Cardiac fibroblast (primary cell): ENCODE results near the gene COX7B.
"Not testable (repeated sequence)": the region's sequence is repeated elsewhere in the genome, so short reads cannot be mapped to it uniquely, and the experiment has no call there.

ENCODE experiments used
- DNase-seq, 2 donors: peaks; one replicate each; pipeline versions ENCODE4 v3.0.0 to v3.0.0-alpha.2; 2010; ENCODE audit warnings: low read depth in 2 of 2
- H3K4me3 ChIP-seq, 2 donors: replicated peaks in 1 of 2; 1 replicate in 1 of 2; 2 replicates in 1 of 2; pipeline ENCODE4 v1.5.1; 2011; ENCODE audit warnings: low read depth in 2 of 2, low read length in 2 of 2, mild to moderate bottlenecking in 2 of 2, moderate library complexity in 1 of 2
- TF ChIP-seq, protein P1 (sequence below): IDR thresholded peaks from one replicate; pipeline ENCODE4 v1.5.1; 2011; ENCODE audit warnings: low read depth, mild to moderate bottlenecking, low read length, inconsistent platforms

The COX7B gene, protein sequence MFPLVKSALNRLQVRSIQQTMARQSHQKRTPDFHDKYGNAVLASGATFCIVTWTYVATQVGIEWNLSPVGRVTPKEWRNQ

DNA sequence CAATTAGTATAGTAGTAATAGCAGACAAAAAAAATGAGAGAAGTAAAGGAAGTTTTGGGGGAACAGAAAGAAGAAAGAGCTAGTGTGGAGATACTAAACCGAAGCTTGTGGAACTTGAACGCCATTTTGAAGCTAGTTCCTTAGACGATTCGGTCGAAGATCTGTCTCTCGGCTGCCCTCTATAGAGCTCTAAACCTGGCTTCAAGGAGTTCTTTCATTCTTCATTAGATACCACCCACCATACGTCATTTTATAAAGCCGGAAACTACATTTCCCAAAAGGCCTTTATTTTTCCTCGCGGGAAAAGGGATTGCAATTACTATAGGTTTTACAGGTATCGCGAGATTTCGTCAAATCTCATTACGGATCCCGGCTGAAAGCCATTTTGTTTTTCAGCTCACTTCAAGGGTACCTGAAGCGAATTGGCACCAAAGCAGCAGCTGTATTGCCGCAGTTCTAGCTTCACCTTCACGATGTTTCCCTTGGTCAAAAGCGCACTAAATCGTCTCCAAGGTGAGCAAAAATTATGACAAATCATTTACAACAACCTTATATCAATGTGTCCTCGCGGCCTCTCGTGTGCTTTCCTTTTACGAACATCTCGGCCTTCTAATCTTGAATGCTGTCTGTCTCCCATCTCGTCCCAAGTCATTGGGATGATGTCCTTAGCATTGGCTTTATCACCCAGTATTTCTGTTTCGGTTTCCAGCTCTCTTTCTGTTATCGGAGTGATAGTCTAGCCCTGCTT is at the start of gene COX7B:
COX7B (plus strand) TSS at position 388 of the 748 bp plus-strand sequence; CDS start at position 474, 86 bp downstream.
- DNase-seq, result peak; percentile 97 to 98
- H3K4me3 ChIP-seq, result peak within 1 kb of the TSS; percentile 55 to 64
- TF ChIP-seq, protein P1, sequence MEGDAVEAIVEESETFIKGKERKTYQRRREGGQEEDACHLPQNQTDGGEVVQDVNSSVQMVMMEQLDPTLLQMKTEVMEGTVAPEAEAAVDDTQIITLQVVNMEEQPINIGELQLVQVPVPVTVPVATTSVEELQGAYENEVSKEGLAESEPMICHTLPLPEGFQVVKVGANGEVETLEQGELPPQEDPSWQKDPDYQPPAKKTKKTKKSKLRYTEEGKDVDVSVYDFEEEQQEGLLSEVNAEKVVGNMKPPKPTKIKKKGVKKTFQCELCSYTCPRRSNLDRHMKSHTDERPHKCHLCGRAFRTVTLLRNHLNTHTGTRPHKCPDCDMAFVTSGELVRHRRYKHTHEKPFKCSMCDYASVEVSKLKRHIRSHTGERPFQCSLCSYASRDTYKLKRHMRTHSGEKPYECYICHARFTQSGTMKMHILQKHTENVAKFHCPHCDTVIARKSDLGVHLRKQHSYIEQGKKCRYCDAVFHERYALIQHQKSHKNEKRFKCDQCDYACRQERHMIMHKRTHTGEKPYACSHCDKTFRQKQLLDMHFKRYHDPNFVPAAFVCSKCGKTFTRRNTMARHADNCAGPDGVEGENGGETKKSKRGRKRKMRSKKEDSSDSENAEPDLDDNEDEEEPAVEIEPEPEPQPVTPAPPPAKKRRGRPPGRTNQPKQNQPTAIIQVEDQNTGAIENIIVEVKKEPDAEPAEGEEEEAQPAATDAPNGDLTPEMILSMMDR, result peak; percentile 25

DNA sequence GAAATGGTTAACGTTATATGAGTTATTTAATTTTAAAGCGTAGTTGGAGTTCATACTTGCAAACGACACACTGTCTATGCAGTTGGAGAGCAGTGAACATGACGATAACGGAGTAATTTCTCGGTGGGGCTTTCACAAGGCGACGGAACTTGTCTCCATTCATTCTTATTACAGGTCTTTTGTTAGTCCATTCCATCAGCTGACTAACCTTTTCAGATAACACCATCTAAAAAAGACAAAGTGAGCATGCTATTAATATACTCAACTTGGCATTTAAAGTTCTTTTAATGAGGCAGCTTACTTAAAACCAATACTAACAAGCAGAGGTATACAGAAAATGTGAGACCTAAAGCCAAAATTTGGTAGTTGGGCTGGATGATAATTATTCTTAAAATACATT is 23.9 kb upstream of the COX7B start:
- TF ChIP-seq, protein P1, result no peak
- no peak overlapping the region for H3K4me3 ChIP-seq
- DNase-seq, result no peak

DNA sequence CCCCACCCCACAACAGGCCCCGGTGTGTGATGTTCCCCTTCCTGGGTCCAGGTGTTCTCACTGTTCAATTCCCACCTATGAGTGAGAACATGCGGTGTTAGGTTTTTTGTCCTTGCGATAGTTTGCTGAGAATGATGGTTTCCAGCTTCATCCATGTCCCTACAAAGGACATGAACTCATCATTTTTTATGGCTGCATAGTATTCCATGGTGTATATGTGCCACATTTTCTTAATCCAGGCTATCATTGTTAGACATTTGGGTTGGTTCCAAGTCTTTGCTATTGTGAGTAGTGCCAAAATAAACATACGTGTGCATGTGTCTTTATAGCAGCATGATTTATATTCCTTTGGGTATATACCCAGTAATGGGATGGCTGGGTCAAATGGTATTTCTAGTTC is 17.9 kb upstream of the COX7B start:
- H3K4me3 ChIP-seq, DNase-seq: not testable (repeated sequence)

- TF ChIP-seq, protein P1, result no peak
- H3K4me3 ChIP-seq, result no peak overlapping the region
- no peak for DNase-seq
Observed at GRCh38 chrX:77892887-77893286, 6.4 kb upstream of the COX7B start.

GRCh38 chrX:77893713-77894112 is 5.6 kb upstream of the COX7B start:
- H3K4me3 ChIP-seq, result peak overlapping the region in 1 of 2 donors; percentile 79
- TF ChIP-seq, protein P1, result no peak
- DNase-seq, result no peak

DNA sequence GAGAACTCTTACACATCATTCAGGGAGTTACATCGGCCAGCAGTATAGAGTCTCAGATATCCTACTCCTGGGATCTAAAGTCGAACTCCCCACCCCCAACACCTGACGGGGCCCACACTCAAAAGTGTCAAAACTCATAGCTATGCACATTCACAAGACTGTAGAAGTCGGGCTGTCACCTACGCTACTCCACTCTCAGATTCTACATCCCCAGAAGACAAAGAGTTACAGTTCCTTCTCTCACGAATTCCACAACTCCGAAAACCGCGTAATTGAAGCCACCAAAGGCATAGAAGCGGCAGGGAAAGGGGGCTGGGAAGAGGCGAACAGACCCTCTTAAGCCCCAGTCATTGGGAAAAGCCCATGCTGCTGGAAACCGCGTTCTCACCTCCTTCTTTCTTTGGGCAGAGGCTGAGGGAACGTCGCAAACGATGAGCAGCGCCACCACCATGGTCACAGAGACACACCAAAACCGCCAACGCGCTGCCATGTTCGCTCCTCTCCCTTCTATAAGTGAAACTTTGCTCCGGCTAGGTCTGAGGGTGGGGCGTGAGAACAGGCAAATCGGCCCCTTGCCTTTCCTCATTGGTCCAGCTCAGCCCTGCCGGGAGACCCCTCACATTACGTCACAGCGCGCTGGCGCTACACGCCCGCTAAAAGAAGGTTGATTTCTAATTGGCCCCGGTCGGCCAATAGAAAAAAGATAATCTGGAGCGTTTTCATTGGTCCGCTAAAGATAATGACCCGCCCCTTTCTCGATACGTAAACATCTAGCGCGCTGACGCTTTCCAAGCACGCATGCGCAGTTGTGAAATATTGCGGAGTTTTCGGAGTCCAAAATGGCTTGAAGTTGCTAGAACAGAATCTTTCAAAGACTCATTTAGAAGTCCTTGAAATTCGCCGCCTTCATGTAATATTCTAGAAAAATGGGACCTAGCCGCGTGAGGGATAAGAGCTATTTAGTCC is 4.1 kb upstream of the COX7B start, which contains the start of gene MAGT1:
MAGT1 (minus strand) TSS at position 515 of the 966 bp plus-strand sequence; CDS start at position 490, 25 bp downstream.
- peak within 1 kb of the TSS; percentile 68 to 79 for H3K4me3 ChIP-seq
- peak; percentile 97 to 98 for DNase-seq
- TF ChIP-seq, protein P1, result no peak
